ENCODE results near the gene C1orf159.
"Not testable (repeated sequence)": the region's sequence is repeated elsewhere in the genome, so short reads cannot be mapped to it uniquely, and the experiment has no call there.

GRCh38 chr1:1096136-1096535, 19.8 kb downstream of the C1orf159 start:
- not testable (repeated sequence) for TF ChIP-seq CTCF (IDR thresholded peaks at IDR 0.05; ENCODE audit: borderline replicate concordance, extremely low read depth, low read length, poor library complexity, severe bottlenecking); EZH2 (IDR thresholded peaks at IDR 0.05; ENCODE audit: borderline replicate concordance, low read depth, low read length, severe bottlenecking)

All from DND-41 (cell line).